ENCODE data around the gene BIK.
A peak's percentile ranks its signal among the peaks of the same experiment; 100 is the strongest.

Gene BIK

GRCh38 chr22:43171607-43172006, 61.1 kb downstream of the BIK start:
- H3K9me3 Mint-ChIP-seq, result no peaks in the 10 kb centered on the region
- no peak for ATAC-seq
- no peaks in the 10 kb centered on the region for H3K27me3 Mint-ChIP-seq

DNA sequence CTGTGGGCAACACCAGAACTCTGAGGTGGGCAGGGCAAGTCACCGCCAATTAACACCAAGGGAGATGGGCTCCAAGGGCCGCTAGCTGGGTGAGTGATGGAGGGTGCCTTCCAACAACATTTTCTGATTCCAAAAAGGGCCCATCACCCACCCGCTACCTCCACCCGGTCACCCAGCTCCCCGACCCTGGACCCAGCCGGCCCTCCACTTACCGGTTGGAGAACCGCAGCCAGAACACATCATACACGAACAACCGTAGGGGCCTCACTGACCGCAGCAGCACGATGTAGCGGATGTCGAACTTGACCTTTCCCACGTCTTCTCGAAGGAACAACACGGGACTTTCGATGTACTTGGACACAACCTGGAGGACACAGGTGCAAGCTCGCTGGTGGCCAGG, 61.6 kb downstream of the BIK start:
- DNase-seq (no peak), ATAC-seq (no peak)
- Mint-ChIP-seq H3K4me3 (no peak overlapping the region), H3K4me1 (peaks cover 6% of the 10 kb centered on the region), H3K27ac (peak overlapping the region in 1 of 2 donors; percentile 48), H3K9me3 (no peaks in the 10 kb centered on the region), H3K27me3 (no peaks in the 10 kb centered on the region)

More at GRCh38 chr22:43171607-43172006, 61.1 kb downstream of the BIK start:
- DNase-seq, result no peak
- H3K4me3 Mint-ChIP-seq, result no peak overlapping the region
- H3K4me1 Mint-ChIP-seq, result peaks cover 6% of the 10 kb centered on the region
- H3K27ac Mint-ChIP-seq, result peak overlapping the region in 1 of 2 donors; percentile 54

DNA sequence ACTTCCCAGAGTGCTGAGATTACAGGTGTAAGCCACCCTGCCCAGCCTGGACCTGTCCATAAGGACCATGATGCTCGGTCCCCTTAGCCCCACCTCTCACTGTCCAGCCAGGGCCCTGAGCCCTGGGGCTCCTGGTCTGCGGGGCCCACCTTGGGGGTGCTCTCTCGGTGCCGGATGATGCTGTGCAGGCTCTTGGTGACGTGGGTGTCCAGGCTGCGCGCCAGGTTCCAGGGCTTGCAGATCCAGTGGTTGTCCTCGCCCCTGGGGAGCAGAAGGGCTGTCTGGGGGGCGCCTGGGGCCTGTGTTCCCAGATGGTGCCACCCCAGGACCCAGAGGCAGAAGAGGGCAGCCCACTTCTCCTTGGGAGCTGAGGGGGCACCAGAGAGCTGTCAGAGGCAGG, 63.0 kb downstream of the BIK start:
- no peaks in the 10 kb centered on the region for H3K27me3 Mint-ChIP-seq
- H3K9me3 Mint-ChIP-seq, result no peaks in the 10 kb centered on the region

GRCh38 chr22:43173976-43174720, 63.6 kb downstream of the BIK start:
- H3K4me3 Mint-ChIP-seq, result no peak overlapping the region
- no peaks in the 10 kb centered on the region for H3K9me3 Mint-ChIP-seq
- ATAC-seq (no peak), DNase-seq (no peak)
- H3K27me3 Mint-ChIP-seq, result no peaks in the 10 kb centered on the region
- no peak overlapping the region for H3K27ac Mint-ChIP-seq
- H3K4me1 Mint-ChIP-seq, result peaks cover under 1% of the 10 kb centered on the region

More for the DNA sequence above, 63.0 kb downstream of the BIK start:
- Mint-ChIP-seq H3K4me3 (no peak overlapping the region), H3K27ac (no peak overlapping the region), H3K4me1 (peaks cover 6% of the 10 kb centered on the region)
- no peak for ATAC-seq
- DNase-seq, result no peak

- ATAC-seq (no peak), DNase-seq (no peak)
- H3K9me3 Mint-ChIP-seq, result no peaks in the 10 kb centered on the region
- H3K27ac Mint-ChIP-seq, result peak overlapping the region in 1 of 2 donors; percentile 19
- no peak overlapping the region for H3K4me3 Mint-ChIP-seq
- H3K27me3 Mint-ChIP-seq, result no peaks in the 10 kb centered on the region
- H3K4me1 Mint-ChIP-seq, result no peaks in the 10 kb centered on the region
Measured at GRCh38 chr22:43174941-43175531, 64.5 kb downstream of the BIK start.

GRCh38 chr22:43176090-43176489, 65.5 kb downstream of the BIK start:
- Mint-ChIP-seq H3K27ac (peak overlapping the region in 1 of 2 donors; percentile 59), H3K9me3 (no peaks in the 10 kb centered on the region), H3K27me3 (no peaks in the 10 kb centered on the region), H3K4me3 (no peak overlapping the region), H3K4me1 (peaks cover 7% of the 10 kb centered on the region)
- DNase-seq (no peak), ATAC-seq (no peak)

DNA sequence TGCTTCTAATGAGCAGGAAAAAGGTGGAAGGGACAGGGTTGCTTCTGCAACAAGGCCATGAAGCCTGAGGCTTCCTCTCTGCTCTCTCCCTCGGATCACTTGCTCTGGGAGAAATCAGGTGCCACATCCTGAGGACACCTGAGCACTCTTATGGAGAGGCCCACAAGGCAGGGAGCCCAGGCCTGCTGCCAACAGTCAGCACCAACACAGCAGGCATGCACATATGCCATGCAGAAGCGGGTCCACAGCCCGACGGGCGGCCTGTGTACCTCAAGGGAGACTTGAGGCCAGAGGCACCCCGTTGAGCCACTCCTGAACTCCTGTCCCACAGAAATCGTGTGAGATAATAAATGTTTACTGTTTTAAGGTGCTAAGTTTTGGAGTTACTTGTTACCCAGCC, 66.9 kb downstream of the BIK start:
- ATAC-seq (no peak), DNase-seq (no peak)
- Mint-ChIP-seq H3K4me1 (peaks cover 15% of the 10 kb centered on the region), H3K27ac (peak overlapping the region in 1 of 2 donors; percentile 19), H3K27me3 (no peaks in the 10 kb centered on the region), H3K9me3 (no peaks in the 10 kb centered on the region), H3K4me3 (no peak overlapping the region)
